Measurements from ENCODE around the gene ZNF609. TPM values are rescaled to one million over a fixed set of nuclear protein-coding genes. Genes with fewer than 3 reads are reported as not detected.

Gene ZNF609
- total RNA-seq, 4 donors from 2014 or later, result 10.3 to 16.5 (median 12.4) TPM

GRCh38 chr15:64683378-64683777 is 223.0 kb downstream of the ZNF609 start:
- no peak overlapping the region for H3K27ac ChIP-seq
- no peak for TF ChIP-seq POLR2A (IDR thresholded peaks at IDR 0.05)
- TF ChIP-seq, protein P1, sequence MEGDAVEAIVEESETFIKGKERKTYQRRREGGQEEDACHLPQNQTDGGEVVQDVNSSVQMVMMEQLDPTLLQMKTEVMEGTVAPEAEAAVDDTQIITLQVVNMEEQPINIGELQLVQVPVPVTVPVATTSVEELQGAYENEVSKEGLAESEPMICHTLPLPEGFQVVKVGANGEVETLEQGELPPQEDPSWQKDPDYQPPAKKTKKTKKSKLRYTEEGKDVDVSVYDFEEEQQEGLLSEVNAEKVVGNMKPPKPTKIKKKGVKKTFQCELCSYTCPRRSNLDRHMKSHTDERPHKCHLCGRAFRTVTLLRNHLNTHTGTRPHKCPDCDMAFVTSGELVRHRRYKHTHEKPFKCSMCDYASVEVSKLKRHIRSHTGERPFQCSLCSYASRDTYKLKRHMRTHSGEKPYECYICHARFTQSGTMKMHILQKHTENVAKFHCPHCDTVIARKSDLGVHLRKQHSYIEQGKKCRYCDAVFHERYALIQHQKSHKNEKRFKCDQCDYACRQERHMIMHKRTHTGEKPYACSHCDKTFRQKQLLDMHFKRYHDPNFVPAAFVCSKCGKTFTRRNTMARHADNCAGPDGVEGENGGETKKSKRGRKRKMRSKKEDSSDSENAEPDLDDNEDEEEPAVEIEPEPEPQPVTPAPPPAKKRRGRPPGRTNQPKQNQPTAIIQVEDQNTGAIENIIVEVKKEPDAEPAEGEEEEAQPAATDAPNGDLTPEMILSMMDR (IDR thresholded peaks at IDR 0.05 in 4 of 5, conservative IDR thresholded peaks at IDR 0.05 in 1 of 5), result no peak
- intact Hi-C loops (cut with DNase I; ENCODE audit: low total_unique reads), result no loop called here
- no peaks in the 10 kb centered on the region for H3K27me3 ChIP-seq
- H3K36me3 ChIP-seq, result peaks cover 0 to 47% of the 10 kb centered on the region in 2 donors
- H3K9me3 ChIP-seq, result no peaks in the 10 kb centered on the region
- no peak overlapping the region for H3K4me3 ChIP-seq
- in situ Hi-C loops (cut with MboI; ENCODE audit: low sequenced_read_pairs in 4 of 4), result loop anchor here (5.0 kb wide), 1 partner anchor 44 kb away; no protein-coding TSS in a partner anchor
- no peak for ATAC-seq
- H3K4me1 ChIP-seq, result peaks cover 13 to 14% of the 10 kb centered on the region in 2 donors
- no peak for DNase-seq

- Histone ChIP-seq H3K27ac (no peak overlapping the region), H3K4me1 (peaks cover 22 to 25% of the 10 kb centered on the region in 2 donors), H3K9me3 (no peaks in the 10 kb centered on the region), H3K27me3 (no peaks in the 10 kb centered on the region), H3K36me3 (peaks cover 0 to 42% of the 10 kb centered on the region in 2 donors), H3K4me3 (no peak overlapping the region)
- in situ Hi-C loops (cut with MboI; ENCODE audit: low sequenced_read_pairs in 4 of 4), result no loop called here
- DNase-seq (no peak), ATAC-seq (no peak)
- intact Hi-C loops (cut with DNase I; ENCODE audit: low total_unique reads), result loop anchor here (5.0 kb wide), 1 partner anchor 127 kb away; no protein-coding TSS in a partner anchor
- no peak for TF ChIP-seq POLR2A (IDR thresholded peaks at IDR 0.05)
- TF ChIP-seq, protein P1 (IDR thresholded peaks at IDR 0.05 in 4 of 5, conservative IDR thresholded peaks at IDR 0.05 in 1 of 5), result no peak
These were observed 225.0 kb downstream of the ZNF609 start for GRCh38 chr15:64685230-64685888.

- Histone ChIP-seq H3K4me3 (no peak overlapping the region), H3K9me3 (no peaks in the 10 kb centered on the region), H3K36me3 (peaks cover 0 to 33% of the 10 kb centered on the region in 2 donors), H3K27ac (peak overlapping the region in 2 of 4 donors; percentile 77 to 95), H3K4me1 (peaks cover 31 to 33% of the 10 kb centered on the region in 2 donors), H3K27me3 (no peaks in the 10 kb centered on the region)
- DNase-seq (no peak), ATAC-seq (no peak)
- intact Hi-C loops (cut with DNase I; ENCODE audit: low total_unique reads), result loop anchor here (1.0 to 5.0 kb wide), 2 partner anchors 42 to 126 kb away; no protein-coding TSS in a partner anchor
- in situ Hi-C loops (cut with MboI; ENCODE audit: low sequenced_read_pairs in 4 of 4), result no loop called here
- no peak for TF ChIP-seq POLR2A (IDR thresholded peaks at IDR 0.05)
- TF ChIP-seq, protein P1 (IDR thresholded peaks at IDR 0.05 in 4 of 5, conservative IDR thresholded peaks at IDR 0.05 in 1 of 5), result peak; percentile 70 to 81 (median 76)
These were observed 225.9 kb downstream of the ZNF609 start for GRCh38 chr15:64686130-64686735.

DNA sequence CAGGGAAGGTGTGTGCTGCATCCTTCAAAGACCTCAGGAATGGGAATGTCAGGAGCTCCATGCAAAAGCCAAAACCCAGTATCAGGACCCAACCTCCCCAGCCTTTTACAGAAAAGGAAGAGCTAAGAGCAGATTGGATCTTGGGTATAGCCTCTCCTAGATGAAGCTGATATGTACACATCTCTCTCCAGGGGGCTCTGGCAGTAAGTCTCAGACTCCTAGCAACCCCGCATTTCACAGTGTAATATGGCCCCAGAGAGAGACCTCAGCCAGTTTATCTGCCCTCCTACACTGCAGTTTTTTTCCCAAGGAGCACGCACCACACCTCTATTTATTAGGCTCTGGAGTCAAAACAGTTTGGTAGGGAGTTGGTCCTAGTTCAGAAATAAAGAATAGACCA is 226.8 kb downstream of the ZNF609 start:
- TF ChIP-seq POLR2A (IDR thresholded peaks at IDR 0.05), result no peak
- TF ChIP-seq, protein P1 (IDR thresholded peaks at IDR 0.05 in 4 of 5, conservative IDR thresholded peaks at IDR 0.05 in 1 of 5), result no peak
- in situ Hi-C loops (cut with MboI; ENCODE audit: low sequenced_read_pairs in 4 of 4), result no loop called here
- no peak for DNase-seq
- Histone ChIP-seq H3K9me3 (no peaks in the 10 kb centered on the region), H3K27ac (peak overlapping the region; percentile 63 to 95 (median 77)), H3K27me3 (no peaks in the 10 kb centered on the region), H3K36me3 (peaks cover 0 to 26% of the 10 kb centered on the region in 2 donors), H3K4me1 (peaks cover 41% of the 10 kb centered on the region in 2 donors), H3K4me3 (no peak overlapping the region)
- intact Hi-C loops (cut with DNase I; ENCODE audit: low total_unique reads), result loop anchor here (5.0 kb wide), 1 partner anchor 125 kb away; no protein-coding TSS in a partner anchor
- no peak for ATAC-seq

Measured in gastrocnemius medialis (tissue), 4 donors.